GM12872 (cell line): Measurements from ENCODE around the gene PRR5L.

Experiments used
- TF ChIP-seq, protein P1 (sequence below): IDR thresholded peaks from 3 replicates; pipeline ENCODE4 v1.5.1; 2011; ENCODE audit warnings: low read depth, mild to moderate bottlenecking, low read length, moderate library complexity; ENCODE audit not compliant: insufficient read depth

The PRR5L gene

DNA sequence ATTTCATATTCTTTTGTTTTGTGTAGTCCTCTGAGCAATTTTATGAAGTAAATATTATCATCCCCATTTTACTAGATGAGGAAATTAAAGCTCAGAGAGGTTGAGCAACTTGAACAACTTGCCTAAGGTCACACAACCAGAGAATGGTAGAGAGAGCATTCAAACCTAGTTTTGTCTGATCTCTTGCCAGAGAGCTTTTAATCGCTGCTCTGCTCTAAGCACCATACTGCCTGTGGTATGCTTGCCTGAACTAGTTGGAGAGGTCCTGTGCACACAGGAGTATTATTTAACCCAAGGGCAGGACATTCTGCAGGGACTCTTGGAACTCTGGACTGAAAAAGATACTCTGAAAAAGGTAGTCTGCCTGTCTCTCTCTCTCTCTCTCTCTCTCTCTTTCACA, 175.5 kb downstream of the PRR5L start:
- TF ChIP-seq, protein P1, sequence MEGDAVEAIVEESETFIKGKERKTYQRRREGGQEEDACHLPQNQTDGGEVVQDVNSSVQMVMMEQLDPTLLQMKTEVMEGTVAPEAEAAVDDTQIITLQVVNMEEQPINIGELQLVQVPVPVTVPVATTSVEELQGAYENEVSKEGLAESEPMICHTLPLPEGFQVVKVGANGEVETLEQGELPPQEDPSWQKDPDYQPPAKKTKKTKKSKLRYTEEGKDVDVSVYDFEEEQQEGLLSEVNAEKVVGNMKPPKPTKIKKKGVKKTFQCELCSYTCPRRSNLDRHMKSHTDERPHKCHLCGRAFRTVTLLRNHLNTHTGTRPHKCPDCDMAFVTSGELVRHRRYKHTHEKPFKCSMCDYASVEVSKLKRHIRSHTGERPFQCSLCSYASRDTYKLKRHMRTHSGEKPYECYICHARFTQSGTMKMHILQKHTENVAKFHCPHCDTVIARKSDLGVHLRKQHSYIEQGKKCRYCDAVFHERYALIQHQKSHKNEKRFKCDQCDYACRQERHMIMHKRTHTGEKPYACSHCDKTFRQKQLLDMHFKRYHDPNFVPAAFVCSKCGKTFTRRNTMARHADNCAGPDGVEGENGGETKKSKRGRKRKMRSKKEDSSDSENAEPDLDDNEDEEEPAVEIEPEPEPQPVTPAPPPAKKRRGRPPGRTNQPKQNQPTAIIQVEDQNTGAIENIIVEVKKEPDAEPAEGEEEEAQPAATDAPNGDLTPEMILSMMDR = no peak

DNA sequence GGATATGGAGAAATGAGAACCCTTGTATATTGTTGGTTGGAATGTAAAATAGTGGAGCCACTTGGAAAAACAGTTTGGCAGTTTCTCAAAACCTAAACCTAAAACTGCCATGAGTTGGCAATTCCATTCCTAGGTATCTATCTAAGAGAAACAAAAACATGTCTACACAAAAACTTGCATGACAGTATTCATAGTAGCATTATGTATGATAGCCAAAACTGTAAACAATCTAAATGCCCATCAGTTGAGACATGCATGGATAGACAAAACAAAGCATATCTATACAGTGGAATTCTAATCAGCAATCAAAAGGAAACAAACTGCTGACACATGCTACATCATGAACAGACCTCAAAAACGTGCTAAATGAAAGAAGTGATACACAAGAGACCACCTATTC, 179.1 kb downstream of the PRR5L start:
- TF ChIP-seq, protein P1 = no peak

DNA sequence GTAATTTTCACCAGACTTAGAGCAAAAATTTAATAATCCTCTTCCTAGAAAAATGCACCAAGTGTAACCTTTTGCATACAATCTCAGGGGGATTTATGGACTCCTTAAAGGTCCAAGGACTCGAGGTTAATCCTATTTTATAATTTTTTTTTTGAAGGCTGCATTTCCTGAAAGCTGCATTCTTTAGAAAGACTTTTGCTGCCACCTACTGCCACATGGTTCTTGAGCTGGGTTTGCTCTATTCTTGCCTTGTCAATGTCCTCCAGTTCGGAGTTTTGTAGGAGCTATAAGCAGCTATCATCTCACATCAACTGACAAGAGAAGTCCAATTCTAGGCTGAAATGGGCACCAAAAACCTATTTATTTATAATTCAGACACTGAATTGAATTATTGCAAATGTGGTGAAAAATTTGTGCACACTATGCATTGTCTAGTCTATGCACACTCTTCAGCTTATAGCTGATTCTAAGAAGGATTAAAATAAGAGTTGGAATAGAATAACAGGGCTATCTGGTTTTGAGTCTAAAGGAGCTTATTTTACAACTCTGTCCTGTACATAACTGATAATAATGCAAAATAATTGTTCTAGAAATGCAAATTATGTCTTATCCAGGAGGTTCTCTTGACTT, 182.7 kb downstream of the PRR5L start:
- TF ChIP-seq, protein P1 = peak; percentile 49

DNA sequence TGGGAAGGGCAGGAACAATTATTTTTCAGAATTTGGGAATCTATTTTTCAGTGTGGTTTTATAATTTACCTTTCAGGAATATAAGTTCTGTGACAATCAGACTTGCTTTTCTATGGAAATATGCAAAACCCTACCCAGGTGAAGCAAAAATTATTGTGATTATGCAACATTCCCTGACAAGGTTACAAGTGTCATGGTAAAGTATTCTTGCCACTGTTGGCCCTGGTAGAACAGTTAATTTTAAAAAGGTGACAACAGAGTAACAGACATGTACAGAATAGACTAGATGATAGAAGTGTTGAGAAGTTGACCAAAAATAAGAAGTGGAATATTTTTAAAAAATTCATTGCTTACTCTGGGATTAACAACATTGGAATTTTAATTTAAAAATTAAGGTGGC, 184.7 kb downstream of the PRR5L start:
- TF ChIP-seq, protein P1 = no peak

DNA sequence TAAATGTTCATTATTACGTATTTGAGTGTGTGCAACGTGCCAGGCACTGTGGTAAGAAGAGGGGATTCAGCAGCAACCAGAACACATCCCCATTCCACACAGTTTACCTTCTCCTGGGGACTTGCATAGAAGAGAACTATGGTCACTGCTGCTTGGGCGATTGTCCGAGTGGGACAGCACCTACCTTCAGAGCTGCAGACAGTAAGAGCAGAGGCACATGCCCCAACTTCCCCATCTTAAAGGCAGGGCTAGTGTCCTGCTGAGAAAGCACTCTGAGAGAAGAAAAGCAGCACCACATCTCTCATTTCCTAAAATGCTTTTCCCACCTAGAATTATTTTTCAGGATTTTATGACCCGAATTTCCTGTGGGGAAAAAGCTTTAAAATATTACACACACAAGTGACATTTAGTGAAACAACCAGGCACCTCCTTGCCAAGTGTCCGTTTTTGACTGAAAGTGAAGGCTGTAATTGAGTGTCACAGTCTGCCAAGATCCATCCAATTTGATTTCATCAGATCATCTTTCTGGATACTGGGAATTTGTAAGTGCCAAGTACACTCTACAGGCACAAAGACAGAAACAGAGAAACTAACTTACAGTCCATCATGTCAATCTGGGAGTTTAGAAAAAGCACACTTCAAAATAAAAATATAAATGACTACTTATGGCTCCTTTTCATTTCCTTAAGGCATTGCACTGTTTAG, 189.4 kb downstream of the PRR5L start:
- TF ChIP-seq, protein P1 = no peak

DNA sequence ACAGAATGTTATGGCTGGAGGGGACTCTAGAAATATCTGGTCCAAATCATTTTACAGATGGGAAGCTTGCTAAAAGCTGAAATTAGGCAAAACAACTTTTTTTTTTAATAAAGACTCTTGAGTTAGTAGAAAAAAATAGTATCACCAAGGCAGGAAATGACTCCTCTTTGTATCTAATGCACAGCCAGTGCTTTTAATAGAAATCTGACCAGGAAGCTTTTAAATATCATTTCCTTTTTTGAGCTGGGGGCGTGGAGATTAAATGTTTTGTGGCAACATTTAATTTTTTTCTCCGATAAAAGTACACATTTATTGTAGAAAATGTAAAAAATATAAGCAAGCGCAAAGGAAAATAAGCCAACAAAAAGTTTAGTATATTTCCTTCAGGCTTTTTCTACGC, 191.5 kb downstream of the PRR5L start:
- TF ChIP-seq, protein P1 = no peak

DNA sequence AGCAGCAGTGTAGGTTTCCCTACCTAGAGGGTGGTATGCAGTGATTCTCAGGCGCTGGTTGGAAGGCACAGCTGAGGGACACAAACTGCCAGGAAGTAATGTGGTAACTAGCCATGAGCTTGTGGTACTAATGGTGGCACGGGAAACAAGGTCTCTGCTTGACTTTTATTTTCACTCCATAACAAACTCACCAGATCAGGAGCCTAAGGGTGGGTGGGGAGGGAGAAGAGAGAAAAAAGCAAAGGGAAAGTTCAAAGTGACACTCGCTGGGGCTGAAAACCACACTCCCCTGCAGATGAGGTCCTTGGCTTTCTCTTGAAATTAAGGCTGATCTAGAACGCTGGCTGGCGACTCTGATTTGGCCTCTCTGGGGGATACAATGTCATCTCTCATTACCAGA, 192.0 kb downstream of the PRR5L start:
- TF ChIP-seq, protein P1 = no peak
